B cell (primary cell): ENCODE measurements around the gene RNF215. TPM values are rescaled to one million over a fixed set of nuclear protein-coding genes. Genes with fewer than 3 reads are reported as not detected.

Source experiments
- ATAC-seq: fragments of 200-7000 bp; cut with Tn5 transposase; one replicate; pipeline ENCODE4 v1.10.0; 2021; ENCODE audit warnings: low read depth, mild to moderate bottlenecking, moderate number of reproducible peaks, moderate library complexity
- CTCF ChIA-PET: fragments of 350-600 bp; sonication (Branson Sonifier 250); formaldehyde crosslinking; loops from one replicate; lab custom pipeline; 2021; ENCODE audit warnings: antibody characterized with exemption, inconsistent platforms; lab: Charles Lee
- POLR2A ChIA-PET: fragments of 350-600 bp; sonication (Branson Sonifier 250); formaldehyde crosslinking; loops from one replicate; lab custom pipeline; 2021; ENCODE audit warnings: antibody characterized with exemption; lab: Charles Lee
- DNase-seq: peaks from one replicate; pipeline ENCODE4 v3.0.0; 2013
- H2AFZ ChIP-seq: 2 replicates; pipeline ENCODE4 v1.6.1; 2012; ENCODE audit warnings: mild to moderate bottlenecking, low read depth, low read length; ENCODE audit not compliant: insufficient read depth, poor library complexity, severe bottlenecking
- H3K27ac ChIP-seq, 2 donors: 1 replicate in 1 of 2; 2 replicates in 1 of 2; pipeline ENCODE4 v1.5.1; 2012 to 2013; ENCODE audit warnings: low read length in 2 of 2, mild to moderate bottlenecking in 2 of 2, moderate library complexity in 1 of 2
- H3K27me3 ChIP-seq, 4 experiments: fragments of 200-600 bp in 1 of 4; sonication (generic) in 1 of 4; replicated peaks in 1 of 4; 1 replicate in 2 of 4; 2 replicates in 2 of 4; pipeline versions ENCODE4 v1.6.1 to v1.7.0; 2013 to 2016; ENCODE audit warnings: low read length in 3 of 4, mild to moderate bottlenecking in 2 of 4, mixed read lengths in 1 of 4, moderate library complexity in 1 of 4; ENCODE audit not compliant: insufficient read depth in 4 of 4, control insufficient read depth in 3 of 4; ENCODE audit errors: control extremely low read depth in 1 of 4
- H3K36me3 ChIP-seq, 2 experiments: replicated peaks in 1 of 2; 1 replicate in 1 of 2; 2 replicates in 1 of 2; pipeline versions ENCODE4 v1.6.1 to v1.7.1; 2013; ENCODE audit warnings: low read length in 1 of 2; ENCODE audit not compliant: insufficient read depth in 2 of 2, control insufficient read depth in 1 of 2; ENCODE audit errors: control extremely low read depth in 1 of 2, extremely low read depth in 1 of 2
- H3K4me1 ChIP-seq, 2 donors: fragments of 200-600 bp in 1 of 2; sonication (generic) in 1 of 2; 1 replicate in 1 of 2; 2 replicates in 1 of 2; pipeline versions ENCODE4 v1.5.1 to v1.6.1; 2013 to 2017; ENCODE audit warnings: low read length in 2 of 2; ENCODE audit not compliant: control insufficient read depth in 2 of 2, insufficient read depth in 2 of 2
- H3K4me2 ChIP-seq: replicated peaks from 2 replicates; pipeline ENCODE3; 2012; ENCODE audit warnings: mild to moderate bottlenecking, low read depth, low read length; ENCODE audit not compliant: poor library complexity, severe bottlenecking
- H3K4me3 ChIP-seq, 5 experiments: fragments of 200-600 bp in 1 of 5; sonication (generic) in 1 of 5; 1 replicate in 3 of 5; 2 replicates in 2 of 5; pipeline versions ENCODE4 v1.5.1 to v1.7.0; 2011 to 2016; ENCODE audit warnings: low read length in 4 of 5, mild to moderate bottlenecking in 4 of 5, low read depth in 2 of 5, control low read depth in 1 of 5, moderate library complexity in 1 of 5; ENCODE audit not compliant: insufficient read depth in 1 of 5; ENCODE audit errors: control extremely low read depth in 1 of 5, extremely low read depth in 1 of 5
- H3K79me2 ChIP-seq: fragments of 200-600 bp; sonication (generic); one replicate; pipeline ENCODE4 v1.6.0; 2016; ENCODE audit warnings: low read length; ENCODE audit not compliant: control insufficient read depth, insufficient read depth
- H3K9ac ChIP-seq: fragments of 200-600 bp; sonication (generic); 2 replicates; pipeline ENCODE4 v1.6.1; 2017; ENCODE audit warnings: mild to moderate bottlenecking, low read length, moderate library complexity
- H3K9me3 ChIP-seq, 3 donors: one replicate each; pipeline versions ENCODE4 v1.6.1 to v1.7.1; 2013; ENCODE audit warnings: low read length in 2 of 3; ENCODE audit not compliant: control insufficient read depth in 2 of 3, insufficient read depth in 1 of 3; ENCODE audit errors: control extremely low read depth in 1 of 3
- H4K20me1 ChIP-seq: 2 replicates; pipeline ENCODE4 v1.6.0; 2012; ENCODE audit warnings: mild to moderate bottlenecking, low read length; ENCODE audit not compliant: insufficient read depth, control insufficient read depth, poor library complexity, severe bottlenecking
- H3K27ac Mint-ChIP-seq: one replicate; pipeline ENCODE4 v1.8.0; 2021; ENCODE audit warnings: mixed read lengths
- H3K27me3 Mint-ChIP-seq: one replicate; pipeline ENCODE4 v1.8.0; 2021; ENCODE audit warnings: mixed read lengths
- H3K4me1 Mint-ChIP-seq: one replicate; pipeline ENCODE4 v1.8.0; 2021; ENCODE audit warnings: mixed read lengths
- H3K4me3 Mint-ChIP-seq: one replicate; pipeline ENCODE4 v1.8.0; 2021; ENCODE audit warnings: mixed read lengths
- H3K9me3 Mint-ChIP-seq: one replicate; pipeline ENCODE4 v1.8.0; 2022; ENCODE audit warnings: mixed read lengths; ENCODE audit not compliant: insufficient read depth
- EZH2 ChIP-seq: IDR thresholded peaks from 2 replicates; pipeline ENCODE4 v1.6.1; 2012; ENCODE audit warnings: borderline replicate concordance, low read depth, mild to moderate bottlenecking, moderate library complexity, low read length; ENCODE audit not compliant: insufficient read depth, poor library complexity, severe bottlenecking
- WGBS: methylation state at CpG from one replicate; pipeline ENCODE4 v1.1.5; 2013; ENCODE audit warnings: missing lambda C conversion rate; ENCODE audit not compliant: insufficient coverage; 5-methylcytosine and 5-hydroxymethylcytosine counted together
- intact Hi-C: fragments of 100-400 bp; cut with micrococcal nuclease; formaldehyde crosslinking; loops from one replicate; pipeline ENCODE4 v1.10.0; 2022
- polyA plus RNA-seq: library from polyadenylated mRNA; depleted of rRNA; stranded (reverse); fragments of >200 nt; gene quantifications from 2 replicates; pipeline ENCODE4 v1.2.3, GENCODE V29; 2012
- total RNA-seq, 2 donors: library from RNA; stranded (reverse); fragments of 120-200 nt in 1 of 2; gene quantifications; 1 replicate in 1 of 2; 2 replicates in 1 of 2; pipeline versions ENCODE4 v1.2.3 to v1.2.4, GENCODE V29; 2013 to 2022
- TF ChIP-seq, protein P1 (sequence below): fragments of 200-600 bp; IDR thresholded peaks from one replicate; pipeline ENCODE4 v1.8.0; 2022; ENCODE audit warnings: antibody characterized with exemption, mild to moderate bottlenecking

RNF215 gene
- total and polyA plus RNA-seq, 2 donors (not counting 1 experiment from before 2014, with no cell fraction given) = 8.8 to 18.6 TPM

DNA sequence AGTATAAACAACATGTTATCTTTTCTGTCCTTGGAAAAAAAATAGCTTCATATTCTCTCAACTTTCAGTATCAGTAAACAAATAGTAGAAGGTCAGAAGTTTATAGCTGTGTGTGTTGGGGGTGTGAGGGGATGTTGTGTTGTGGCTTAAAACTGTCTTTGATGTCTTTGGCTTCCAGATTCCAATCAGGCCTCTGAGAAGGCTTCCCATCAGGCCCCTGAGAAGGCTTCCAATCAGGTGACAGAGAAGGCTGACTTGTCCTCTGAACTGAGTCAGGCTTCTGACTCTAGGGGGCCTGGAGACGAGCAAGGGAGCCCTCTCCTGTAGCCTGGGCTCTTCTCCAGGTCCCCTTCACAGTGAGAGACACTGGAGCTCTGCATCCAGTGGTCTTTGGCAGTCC is 47.6 kb upstream of the RNF215 start:
- Histone ChIP-seq H3K9ac (no peak overlapping the region), H3K4me2 (peak overlapping the region; percentile 47), H3K27ac (peak overlapping the region; percentile 68 to 77), H3K79me2 (no peaks in the 10 kb centered on the region), H3K36me3 (no peaks in the 10 kb centered on the region), H3K9me3 (peaks cover 0 to 28% (median 16%) of the 10 kb centered on the region in 3 donors), H2AFZ (peak overlapping the region; percentile 71), H4K20me1 (no peaks in the 10 kb centered on the region), H3K27me3 (peaks cover 0 to 10% (median under 1%) of the 10 kb centered on the region in 4 experiments), H3K4me1 (peaks cover 8 to 16% of the 10 kb centered on the region in 2 donors), H3K4me3 (no peak overlapping the region)
- 78% methylated on average over 1 of the region's 1 CpG for WGBS
- POLR2A ChIA-PET = interaction anchor here (1.0 kb wide), 1 partner anchor 10 kb away, joined by 4 read pairs; no protein-coding TSS in a partner anchor
- peaks cover 10% of the 10 kb centered on the region for H3K9me3 Mint-ChIP-seq
- H3K27ac Mint-ChIP-seq = peak overlapping the region; percentile 38
- DNase-seq (no peak), ATAC-seq (no peak)
- peaks cover 12% of the 10 kb centered on the region for H3K27me3 Mint-ChIP-seq
- no peak for TF ChIP-seq EZH2
- TF ChIP-seq, protein P1, sequence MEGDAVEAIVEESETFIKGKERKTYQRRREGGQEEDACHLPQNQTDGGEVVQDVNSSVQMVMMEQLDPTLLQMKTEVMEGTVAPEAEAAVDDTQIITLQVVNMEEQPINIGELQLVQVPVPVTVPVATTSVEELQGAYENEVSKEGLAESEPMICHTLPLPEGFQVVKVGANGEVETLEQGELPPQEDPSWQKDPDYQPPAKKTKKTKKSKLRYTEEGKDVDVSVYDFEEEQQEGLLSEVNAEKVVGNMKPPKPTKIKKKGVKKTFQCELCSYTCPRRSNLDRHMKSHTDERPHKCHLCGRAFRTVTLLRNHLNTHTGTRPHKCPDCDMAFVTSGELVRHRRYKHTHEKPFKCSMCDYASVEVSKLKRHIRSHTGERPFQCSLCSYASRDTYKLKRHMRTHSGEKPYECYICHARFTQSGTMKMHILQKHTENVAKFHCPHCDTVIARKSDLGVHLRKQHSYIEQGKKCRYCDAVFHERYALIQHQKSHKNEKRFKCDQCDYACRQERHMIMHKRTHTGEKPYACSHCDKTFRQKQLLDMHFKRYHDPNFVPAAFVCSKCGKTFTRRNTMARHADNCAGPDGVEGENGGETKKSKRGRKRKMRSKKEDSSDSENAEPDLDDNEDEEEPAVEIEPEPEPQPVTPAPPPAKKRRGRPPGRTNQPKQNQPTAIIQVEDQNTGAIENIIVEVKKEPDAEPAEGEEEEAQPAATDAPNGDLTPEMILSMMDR = no peak
- CTCF ChIA-PET = interaction anchor here (0.7 to 2.7 kb wide), 3 partner anchors 10 to 147 kb away, joined by 3 to 10 read pairs (median 3); partner anchors contain the start of genes MTFP1 and RNF215
- peaks cover 14% of the 10 kb centered on the region for H3K4me1 Mint-ChIP-seq
- intact Hi-C loops = no loop called here
- H3K4me3 Mint-ChIP-seq = peak overlapping the region; percentile 32

DNA sequence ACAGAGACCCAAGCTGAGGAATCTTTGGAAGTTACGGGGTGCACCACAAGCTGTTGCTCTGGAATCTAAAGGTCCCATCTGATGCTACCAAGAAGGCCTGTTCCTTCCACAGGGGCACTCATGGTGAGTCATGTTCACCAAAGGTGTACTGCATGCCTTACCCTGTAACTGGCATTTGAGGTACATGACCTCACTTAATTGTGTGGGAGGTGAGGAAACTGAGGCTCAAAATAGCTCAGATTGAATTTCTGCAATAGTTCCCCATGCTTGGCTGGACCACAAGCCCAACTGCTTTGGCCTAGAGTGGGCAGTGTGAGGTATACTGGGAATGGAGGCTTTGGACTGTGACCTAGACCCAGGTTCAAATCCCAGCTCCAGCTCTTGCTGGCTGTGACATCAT is 46.6 kb upstream of the RNF215 start:
- Mint-ChIP-seq H3K4me1 (peaks cover 14% of the 10 kb centered on the region), H3K4me3 (no peak overlapping the region), H3K9me3 (peaks cover 10% of the 10 kb centered on the region), H3K27ac (no peak overlapping the region), H3K27me3 (peaks cover 7% of the 10 kb centered on the region)
- DNase-seq (no peak), ATAC-seq (no peak)
- no peak overlapping the region for H3K9ac ChIP-seq
- H3K4me1 ChIP-seq = peaks cover 8 to 16% of the 10 kb centered on the region in 2 donors
- 83% methylated on average over 1 of the region's 1 CpG for WGBS
- H3K4me3 ChIP-seq = no peak overlapping the region
- no peaks in the 10 kb centered on the region for H4K20me1 ChIP-seq
- TF ChIP-seq EZH2 = no peak
- TF ChIP-seq, protein P1 = no peak
- no peak overlapping the region for H3K27ac ChIP-seq
- peaks cover 0 to 28% (median 16%) of the 10 kb centered on the region in 3 donors for H3K9me3 ChIP-seq
- H3K36me3 ChIP-seq = no peaks in the 10 kb centered on the region
- H3K27me3 ChIP-seq = peaks cover 0 to 8% (median 0%) of the 10 kb centered on the region in 4 experiments
- ChIA-PET CTCF (interaction anchor here (1.0 to 1.4 kb wide), 3 partner anchors 43 to 146 kb away, joined by 3 to 6 read pairs (median 3); partner anchors contain the start of gene RNF215), POLR2A (interaction anchor here (0.6 kb wide), 1 partner anchor 117 kb away, joined by 4 read pairs; no protein-coding TSS in a partner anchor)
- H3K79me2 ChIP-seq = no peaks in the 10 kb centered on the region
- intact Hi-C loops = no loop called here
- H3K4me2 ChIP-seq = no peak overlapping the region
- H2AFZ ChIP-seq = no peak overlapping the region
